HepG2 (cell line): ENCODE measurements around the gene GNG3. TPM values are rescaled to one million over a fixed set of nuclear protein-coding genes. Genes with fewer than 3 reads are reported as not detected.

Source experiments
- AKAP8 ChIP-seq: sonication (generic); formaldehyde crosslinking; IDR thresholded peaks from 2 replicates; pipeline ENCODE4 v1.5.1; 2020; ENCODE audit warnings: mild to moderate bottlenecking, missing genetic modification reagents
- DNMT3B ChIP-seq: conservative IDR thresholded peaks from 2 replicates; pipeline ENCODE4 v1.6.1; 2016; ENCODE audit warnings: missing biosample characterization, control low read depth
- GTF3A ChIP-seq: sonication (generic); formaldehyde crosslinking; conservative IDR thresholded peaks from 2 replicates; pipeline ENCODE4 v1.4.0; 2020; ENCODE audit warnings: mild to moderate bottlenecking, missing genetic modification reagents
- KLF11 ChIP-seq: IDR thresholded peaks from 2 replicates; pipeline ENCODE4 v1.6.1; 2016; ENCODE audit warnings: missing compliant biosample characterization
- NCOA2 ChIP-seq: sonication (generic); formaldehyde crosslinking; IDR thresholded peaks from 2 replicates; pipeline ENCODE4 v1.8.0; 2022; ENCODE audit warnings: inconsistent platforms
- NFAT5 ChIP-seq: sonication (generic); formaldehyde crosslinking; IDR thresholded peaks from 2 replicates; pipeline ENCODE4 v1.4.0; 2020; ENCODE audit warnings: missing genetic modification reagents
- PLRG1 ChIP-seq: fragments of 450-650 bp; conservative IDR thresholded peaks from 2 replicates; pipeline ENCODE4 v1.6.1; 2016
- POLR2G ChIP-seq: fragments of 200-400 bp; formaldehyde crosslinking; IDR thresholded peaks from 2 replicates; pipeline ENCODE4 v1.6.1; 2018; ENCODE audit warnings: mild to moderate bottlenecking, low read depth, low read length, moderate library complexity
- RBM22 ChIP-seq: fragments of 200-400 bp; formaldehyde crosslinking; optimal IDR thresholded peaks from 2 replicates; pipeline ENCODE3; 2017; ENCODE audit warnings: mild to moderate bottlenecking, low read length, moderate library complexity
- YEATS2 ChIP-seq: sonication (generic); formaldehyde crosslinking; IDR thresholded peaks from 2 replicates; pipeline ENCODE4 v1.4.0; 2020; ENCODE audit warnings: missing genetic modification reagents, borderline replicate concordance
- ZBTB40 ChIP-seq, 2 experiments: fragments of 450-650 bp in 1 of 2; sonication (generic) in 1 of 2; formaldehyde crosslinking in 1 of 2; IDR thresholded peaks; 2 replicates each; pipeline versions ENCODE4 v1.6.1 to v1.8.0; 2016 to 2022; ENCODE audit warnings: antibody characterized with exemption in 1 of 2, mild to moderate bottlenecking in 1 of 2, missing genetic modification reagents in 1 of 2
- ZNF335 ChIP-seq: sonication (generic); formaldehyde crosslinking; IDR thresholded peaks from 2 replicates; pipeline ENCODE4 v1.4.0; 2020; ENCODE audit warnings: missing genetic modification reagents
- ZNF432 ChIP-seq: sonication (generic); formaldehyde crosslinking; IDR thresholded peaks from 2 replicates; pipeline ENCODE4 v1.5.0; 2020; ENCODE audit warnings: missing genetic modification reagents, mild to moderate bottlenecking, borderline replicate concordance
- ZNF749 ChIP-seq: sonication (generic); formaldehyde crosslinking; IDR thresholded peaks from 2 replicates; pipeline ENCODE4 v1.8.0; 2022; ENCODE audit warnings: mild to moderate bottlenecking, missing genetic modification reagents, moderate library complexity, borderline replicate concordance
- ZNF83 ChIP-seq: sonication (generic); formaldehyde crosslinking; IDR thresholded peaks from 2 replicates; pipeline ENCODE4 v1.4.0; 2020; ENCODE audit warnings: missing genetic modification reagents, mild to moderate bottlenecking, borderline replicate concordance
- polyA plus RNA-seq, 8 experiments: library from polyadenylated mRNA; depleted of rRNA in 3 of 8; stranded (reverse) in 7 of 8; unstranded in 1 of 8; fragments of >200 nt; fragmentation: Illumina TruSeq in 4 of 8; extraction: Trizol in 4 of 8; gene quantifications; 2 replicates each; pipeline versions ENCODE4 v1.2.1 to v1.2.3, GENCODE V29; 2011 to 2016; ENCODE audit warnings: low read depth in 4 of 8, missing spikeins in 1 of 8, mixed read lengths in 1 of 8; ENCODE audit not compliant: insufficient read depth in 1 of 8
- total RNA-seq, 5 experiments: library from RNA; depleted of rRNA; stranded (reverse); fragments of >200 nt; fragmentation: Illumina TruSeq; extraction: Trizol; gene quantifications; 2 replicates each; pipeline ENCODE4 v1.2.3, GENCODE V29; 2016; ENCODE audit warnings: low read depth in 1 of 5

Gene GNG3
- total and polyA plus RNA-seq, 2 of the 13 experiments (the other 11 are each of a cell fraction or from before 2014, with no cell fraction given): not detected

- TF ChIP-seq NFAT5 (0 out of 2 replicates have a peak, but pooled peaks have one; percentile 49), POLR2G (peak; percentile 80), YEATS2 (CRISPR knock-in tag) (peak; percentile 65; the same call in 1 of the 2 replicates), RBM22 (no peak), ZBTB40 (IDR thresholded peaks at IDR 0.05) (0 out of 2 replicates have a peak, but pooled peaks have one; percentile 18), ZBTB40 (CRISPR knock-in tag; IDR thresholded peaks at IDR 0.05) (no peak), DNMT3B (CRISPR knock-in tag) (0 out of 2 replicates have a peak, but pooled peaks have one; percentile 20), ZNF335 (CRISPR knock-in tag) (no peak), ZNF432 (CRISPR knock-in tag) (no peak), AKAP8 (CRISPR knock-in tag) (0 out of 2 replicates have a peak, but pooled peaks have one; percentile 65), ZNF83 (no peak), GTF3A (CRISPR knock-in tag) (0 out of 2 replicates have a peak, but pooled peaks have one; percentile 39), PLRG1 (no peak), ZNF749 (no peak), NCOA2 (0 out of 2 replicates have a peak, but pooled peaks have one; percentile 18), KLF11 (CRISPR knock-in tag) (no peak)
Observed at GRCh38 chr11:62728171-62728988, 20.9 kb downstream of the GNG3 start, which contains the start of gene TTC9C (continued).
